GM23338 (cell line): Measurements from ENCODE around the gene TTBK2.

Experiments
- CTCF ChIP-seq, 2 experiments: fragments of 200-600 bp in 1 of 2; sonication (generic) in 1 of 2; conservative IDR thresholded peaks; 2 replicates each; pipeline versions ENCODE4 v1.5.1 to v1.6.1; 2016 to 2017; ENCODE audit warnings: antibody characterized with exemption in 2 of 2, low read depth in 2 of 2, mild to moderate bottlenecking in 2 of 2, moderate library complexity in 1 of 2
- JUNB ChIP-seq: IDR thresholded peaks from one replicate; pipeline ENCODE4 v1.6.1; 2016; ENCODE audit warnings: antibody characterized with exemption; ENCODE audit not compliant: unreplicated experiment

- TF ChIP-seq CTCF (conservative IDR thresholded peaks at IDR 0.05; ENCODE audit: low read depth in 2 of 2) (no peak), JUNB (no peak)
These were observed 145.2 kb downstream of the TTBK2 start for GRCh38 chr15:42775416-42775815.
